Dendritic cell treated with granulocyte-macrophage colony-stimulating factor and Interleukin-4, amounts not matched to agents 40 ng/mL and 50 ng/mL, for 4 days (primary cell): ENCODE measurements around the gene MYOM3.

Experiments used
- H3K27ac Mint-ChIP-seq: one replicate; pipeline ENCODE4 v1.8.0; 2022; ENCODE audit warnings: mild to moderate bottlenecking, mixed read lengths
- H3K27me3 Mint-ChIP-seq: one replicate; pipeline ENCODE4 v1.8.0; 2022; ENCODE audit warnings: mild to moderate bottlenecking, mixed read lengths
- H3K36me3 Mint-ChIP-seq: one replicate; pipeline ENCODE4 v1.8.0; 2022; ENCODE audit warnings: low read depth, mixed read lengths
- H3K4me1 Mint-ChIP-seq: one replicate; pipeline ENCODE4 v1.8.0; 2022; ENCODE audit warnings: low read depth, mixed read lengths
- H3K4me3 Mint-ChIP-seq: one replicate; pipeline ENCODE4 v1.8.0; 2022; ENCODE audit warnings: mild to moderate bottlenecking, moderate library complexity, mixed read lengths
- H3K9me3 Mint-ChIP-seq: one replicate; pipeline ENCODE4 v1.8.0; 2022; ENCODE audit warnings: mixed read lengths
- intact Hi-C: fragments of 100-400 bp; cut with micrococcal nuclease; formaldehyde crosslinking; loops from one replicate; pipeline ENCODE4 v1.15.0; 2022

Gene MYOM3

GRCh38 chr1:24111996-24112779, at the start of gene MYOM3:
MYOM3 (minus strand) TSS chr1:24112135; CDS start chr1:24108636, 3,499 bp downstream.
- H3K27me3 Mint-ChIP-seq = peaks cover 34% of the 10 kb centered on the region
- intact Hi-C loops = no loop called here
- no peak within 1 kb of the TSS for H3K4me3 Mint-ChIP-seq
- H3K27ac Mint-ChIP-seq = no peak within 1 kb of the TSS
- no peaks in the 10 kb centered on the region for H3K9me3 Mint-ChIP-seq
- H3K4me1 Mint-ChIP-seq = peaks cover 9% of the 10 kb centered on the region
- no peaks in the 10 kb centered on the region for H3K36me3 Mint-ChIP-seq

- Mint-ChIP-seq H3K4me1 (peaks cover 6% of the 10 kb centered on the region), H3K27me3 (peaks cover 22% of the 10 kb centered on the region), H3K9me3 (no peaks in the 10 kb centered on the region), H3K36me3 (no peaks in the 10 kb centered on the region), H3K4me3 (no peak overlapping the region), H3K27ac (no peak overlapping the region)
- intact Hi-C loops = no loop called here
Measured at GRCh38 chr1:24161270-24161669, 49.3 kb upstream of the MYOM3 start.

DNA sequence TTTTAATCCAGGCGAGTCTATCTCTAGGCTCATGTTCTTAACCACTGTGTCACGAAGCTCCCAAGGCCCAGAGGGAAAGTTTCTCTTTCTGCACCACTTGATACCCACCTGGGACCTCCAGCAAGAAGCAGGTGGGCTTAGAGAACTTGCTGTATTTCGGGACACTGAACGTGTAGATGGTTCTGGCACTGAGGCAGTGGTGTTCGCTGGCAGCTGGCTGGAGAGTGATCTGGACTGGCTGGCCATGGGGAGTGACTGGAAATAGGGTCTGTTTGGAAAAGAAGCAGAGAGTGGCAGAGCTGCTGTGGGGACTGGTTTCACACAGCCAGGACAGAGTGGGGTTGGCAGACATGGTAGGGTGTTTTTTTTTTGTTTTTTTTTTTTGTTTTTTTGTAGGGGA, 47.4 kb upstream of the MYOM3 start:
- peaks cover 6% of the 10 kb centered on the region for H3K4me1 Mint-ChIP-seq
- H3K9me3 Mint-ChIP-seq = no peaks in the 10 kb centered on the region
- H3K4me3 Mint-ChIP-seq = no peak overlapping the region
- no peak overlapping the region for H3K27ac Mint-ChIP-seq
- intact Hi-C loops = no loop called here
- peaks cover 15% of the 10 kb centered on the region for H3K27me3 Mint-ChIP-seq
- no peaks in the 10 kb centered on the region for H3K36me3 Mint-ChIP-seq

DNA sequence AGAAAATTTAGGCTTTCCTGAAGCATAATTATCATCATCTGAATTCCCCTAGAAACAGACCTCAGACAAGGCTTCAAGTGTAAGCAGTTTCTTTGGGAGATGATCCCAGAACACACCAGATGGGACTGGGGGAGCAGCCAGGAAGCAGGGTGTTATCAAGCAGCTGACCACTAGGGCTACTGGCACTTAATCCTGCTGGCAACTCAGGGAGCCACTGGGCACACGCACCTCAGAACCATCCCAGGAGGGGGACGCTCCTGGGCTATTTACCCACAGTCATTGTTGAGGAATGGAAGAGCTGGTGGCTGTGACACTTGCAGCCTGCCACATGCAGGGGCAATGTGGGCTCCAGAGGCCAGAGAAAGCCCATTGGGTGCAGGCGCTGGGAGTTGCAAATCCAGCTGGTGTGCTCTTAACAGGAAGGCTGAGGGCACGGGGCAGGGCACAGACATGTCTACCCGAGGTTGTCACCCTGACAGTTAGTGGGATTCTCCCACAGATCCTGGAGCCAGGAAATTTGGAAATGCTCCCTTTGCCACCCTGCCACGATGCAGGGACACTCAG, 46.1 kb upstream of the MYOM3 start:
- no peaks in the 10 kb centered on the region for H3K36me3 Mint-ChIP-seq
- peaks cover 21% of the 10 kb centered on the region for H3K27me3 Mint-ChIP-seq
- intact Hi-C loops = no loop called here
- H3K9me3 Mint-ChIP-seq = no peaks in the 10 kb centered on the region
- no peak overlapping the region for H3K27ac Mint-ChIP-seq
- no peak overlapping the region for H3K4me3 Mint-ChIP-seq
- peaks cover 6% of the 10 kb centered on the region for H3K4me1 Mint-ChIP-seq

DNA sequence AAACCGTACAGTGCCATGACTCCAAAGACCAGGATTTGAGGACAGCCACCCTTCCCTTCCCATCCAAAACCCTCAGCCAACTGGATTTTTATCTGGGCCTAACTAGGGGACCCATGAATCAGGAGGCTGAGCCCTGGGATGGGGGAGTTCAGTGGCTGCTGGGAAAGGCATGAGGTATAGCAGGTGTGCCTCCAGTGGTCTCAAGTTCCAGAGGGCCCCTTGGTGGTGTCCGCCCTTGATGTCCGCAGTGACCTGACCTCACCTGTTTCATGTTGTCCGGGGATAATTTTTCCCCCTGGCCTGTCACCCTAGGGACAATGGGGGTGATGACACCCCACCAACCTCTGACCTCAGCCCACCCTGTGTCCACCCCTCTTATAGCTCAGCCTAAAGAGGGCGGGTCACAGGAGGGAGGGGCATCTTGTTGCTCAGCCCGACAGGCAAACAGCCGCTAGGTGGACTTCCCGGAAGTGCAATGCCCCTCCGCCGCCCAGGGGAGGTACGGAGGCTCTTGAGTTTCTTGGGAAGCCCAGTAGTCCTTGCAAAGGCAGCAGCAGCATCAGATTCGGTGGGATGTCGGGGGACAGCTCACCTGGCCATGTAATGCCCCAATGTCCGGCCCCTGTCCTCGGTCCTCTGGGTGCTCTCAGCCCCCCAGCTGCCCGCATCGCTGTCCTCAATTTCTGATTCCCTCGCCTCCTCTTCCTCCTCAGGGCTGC, 44.8 kb upstream of the MYOM3 start:
- no peak overlapping the region for H3K4me3 Mint-ChIP-seq
- intact Hi-C loops = no loop called here
- H3K27ac Mint-ChIP-seq = no peak overlapping the region
- H3K4me1 Mint-ChIP-seq = no peaks in the 10 kb centered on the region
- peaks cover 27% of the 10 kb centered on the region for H3K27me3 Mint-ChIP-seq
- no peaks in the 10 kb centered on the region for H3K36me3 Mint-ChIP-seq
- H3K9me3 Mint-ChIP-seq = no peaks in the 10 kb centered on the region

- peaks cover 42% of the 10 kb centered on the region for H3K27me3 Mint-ChIP-seq
- no peaks in the 10 kb centered on the region for H3K36me3 Mint-ChIP-seq
- intact Hi-C loops = no loop called here
- H3K4me3 Mint-ChIP-seq = no peak overlapping the region
- H3K9me3 Mint-ChIP-seq = no peaks in the 10 kb centered on the region
- no peak overlapping the region for H3K27ac Mint-ChIP-seq
- H3K4me1 Mint-ChIP-seq = peaks cover 7% of the 10 kb centered on the region
Measured at GRCh38 chr1:24155011-24155782, 43.3 kb upstream of the MYOM3 start.

DNA sequence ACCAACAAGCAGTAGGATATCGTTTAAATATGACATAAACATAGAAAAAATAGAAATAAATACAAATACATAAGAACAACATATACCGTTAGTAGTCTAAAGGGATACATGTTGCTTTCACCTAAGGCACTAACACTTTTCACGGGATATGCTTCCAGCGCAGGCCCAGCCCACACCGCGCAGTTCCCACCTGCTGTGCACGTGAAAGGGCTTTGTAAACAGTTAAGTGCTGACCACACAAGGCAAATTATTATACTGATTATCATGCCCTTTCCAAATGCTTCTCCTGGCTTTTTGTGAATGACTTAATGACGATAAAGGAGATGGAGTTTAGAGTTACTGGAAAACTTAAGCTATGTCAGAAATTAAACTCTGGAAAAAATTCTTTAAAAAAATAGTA, 42.3 kb upstream of the MYOM3 start:
- Mint-ChIP-seq H3K4me1 (peaks cover 11% of the 10 kb centered on the region), H3K36me3 (no peaks in the 10 kb centered on the region), H3K9me3 (no peaks in the 10 kb centered on the region), H3K27ac (no peak overlapping the region), H3K27me3 (peaks cover 42% of the 10 kb centered on the region), H3K4me3 (no peak overlapping the region)
- intact Hi-C loops = no loop called here

DNA sequence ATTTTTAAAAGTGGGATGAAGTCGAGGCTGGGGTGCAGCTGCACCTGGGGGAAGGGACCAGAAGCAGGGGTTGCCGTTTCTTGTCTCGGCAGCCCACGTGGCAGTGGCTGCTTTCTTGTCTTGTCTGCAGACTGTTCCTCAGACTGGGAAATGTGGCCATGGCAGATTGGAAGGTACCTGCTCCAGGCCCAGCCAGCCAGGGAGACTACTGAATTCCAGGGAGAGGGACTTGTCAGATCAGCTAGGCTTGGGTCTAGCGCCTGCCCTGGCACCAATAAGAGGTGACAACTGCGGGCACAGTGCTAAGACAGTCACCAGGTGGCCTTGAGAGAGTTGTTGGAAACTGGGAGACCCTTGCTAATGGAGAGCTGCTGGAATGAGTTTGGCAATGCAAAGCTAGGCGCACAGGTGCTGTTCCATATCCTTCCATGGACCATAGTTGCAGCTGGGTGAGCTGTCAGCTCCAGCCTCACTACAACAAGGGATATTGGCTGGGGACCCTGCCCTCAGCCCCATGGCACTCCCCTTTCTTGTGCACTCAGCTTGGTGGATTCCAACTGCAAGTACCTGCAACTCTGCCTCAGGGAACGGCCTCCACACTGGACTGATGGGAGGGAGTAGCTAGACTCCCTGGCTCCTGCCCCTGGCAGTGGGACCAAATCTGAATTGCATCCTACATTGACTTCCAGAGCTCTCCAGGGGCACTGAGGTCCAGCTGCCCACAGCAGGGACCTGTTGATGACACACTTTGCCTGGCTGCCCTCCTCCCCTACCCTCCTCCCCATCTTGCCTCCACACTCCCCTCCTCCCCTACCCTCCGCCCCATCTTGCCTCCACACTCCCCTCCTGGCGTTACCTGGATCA, 40.9 kb upstream of the MYOM3 start:
- intact Hi-C loops = no loop called here
- Mint-ChIP-seq H3K27me3 (peaks cover 48% of the 10 kb centered on the region), H3K4me1 (peaks cover 11% of the 10 kb centered on the region)

DNA sequence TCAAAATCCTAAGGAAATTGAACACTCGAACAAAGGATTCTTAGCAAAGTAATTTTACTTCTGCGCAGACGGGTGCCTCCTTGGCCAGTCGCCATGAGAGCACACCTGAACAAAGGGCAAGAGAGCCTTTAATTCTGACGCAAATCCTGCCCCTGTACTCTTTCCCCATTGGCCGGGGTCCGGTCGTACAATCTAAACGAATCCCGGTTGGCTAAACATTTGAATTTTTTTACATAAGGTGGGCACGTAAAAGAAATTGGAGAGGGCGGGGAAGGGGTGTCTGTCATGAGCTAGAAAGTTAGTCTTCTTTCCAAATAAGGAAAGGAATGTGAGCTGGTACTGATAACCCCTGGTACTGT, 39.2 kb upstream of the MYOM3 start:
- Mint-ChIP-seq H3K27me3 (peaks cover 50% of the 10 kb centered on the region), H3K4me1 (peaks cover 11% of the 10 kb centered on the region), H3K9me3 (no peaks in the 10 kb centered on the region), H3K4me3 (no peak overlapping the region), H3K36me3 (no peaks in the 10 kb centered on the region), H3K27ac (no peak overlapping the region)
- intact Hi-C loops = no loop called here

More for the DNA sequence above, 40.9 kb upstream of the MYOM3 start:
- no peaks in the 10 kb centered on the region for H3K9me3 Mint-ChIP-seq
- H3K27ac Mint-ChIP-seq = no peak overlapping the region
- no peak overlapping the region for H3K4me3 Mint-ChIP-seq
- H3K36me3 Mint-ChIP-seq = no peaks in the 10 kb centered on the region

DNA sequence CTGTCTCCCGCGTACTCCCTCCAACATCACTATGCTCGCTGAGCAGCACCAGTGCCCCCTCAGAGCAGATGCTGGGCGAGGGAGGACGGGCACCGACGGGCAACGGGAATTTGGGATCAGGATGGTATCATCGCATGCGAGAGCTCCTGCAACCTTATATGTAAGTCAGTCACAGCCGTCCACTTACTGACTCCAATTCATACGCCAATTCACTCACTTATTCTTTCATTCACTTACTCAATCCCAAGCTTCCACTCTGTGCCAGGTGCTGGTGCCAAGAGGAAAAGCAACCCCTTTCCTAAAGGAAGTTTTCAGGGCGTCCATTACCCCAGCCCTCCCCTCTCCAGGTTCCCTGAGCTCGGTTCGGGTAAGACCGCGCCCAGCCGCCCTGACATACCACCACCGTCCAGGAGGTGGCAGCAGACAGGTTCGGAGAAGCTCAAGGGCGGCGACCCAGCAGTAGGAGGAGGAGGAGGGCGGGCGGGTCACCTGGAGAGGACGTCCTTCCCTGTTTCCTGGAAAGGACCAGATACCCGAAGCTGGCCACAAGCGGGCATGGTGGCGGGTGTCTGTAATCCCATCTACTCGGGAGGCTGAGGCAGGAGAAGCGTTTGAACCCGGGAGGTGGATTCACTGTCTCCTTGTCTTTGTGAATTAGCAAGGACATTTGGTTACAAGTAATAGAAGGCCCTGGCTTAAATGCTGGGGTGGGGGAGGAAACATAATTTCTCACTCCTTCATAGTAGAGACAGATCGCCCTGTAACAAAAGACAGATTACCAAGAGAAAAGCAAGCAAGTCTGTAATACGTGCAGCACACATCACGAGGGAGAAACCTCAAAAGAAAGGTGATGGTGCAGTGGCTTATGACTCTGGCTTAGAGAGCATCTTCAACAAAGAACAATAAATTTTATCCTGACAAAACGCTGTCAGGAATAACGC, 38.6 kb upstream of the MYOM3 start:
- Mint-ChIP-seq H3K4me3 (no peak overlapping the region), H3K27me3 (peaks cover 50% of the 10 kb centered on the region), H3K4me1 (peaks cover 11% of the 10 kb centered on the region), H3K36me3 (no peaks in the 10 kb centered on the region), H3K27ac (no peak overlapping the region), H3K9me3 (no peaks in the 10 kb centered on the region)
- intact Hi-C loops = loop anchor here (1.0 kb wide), 1 partner anchor 241 kb away; no protein-coding TSS in a partner anchor

DNA sequence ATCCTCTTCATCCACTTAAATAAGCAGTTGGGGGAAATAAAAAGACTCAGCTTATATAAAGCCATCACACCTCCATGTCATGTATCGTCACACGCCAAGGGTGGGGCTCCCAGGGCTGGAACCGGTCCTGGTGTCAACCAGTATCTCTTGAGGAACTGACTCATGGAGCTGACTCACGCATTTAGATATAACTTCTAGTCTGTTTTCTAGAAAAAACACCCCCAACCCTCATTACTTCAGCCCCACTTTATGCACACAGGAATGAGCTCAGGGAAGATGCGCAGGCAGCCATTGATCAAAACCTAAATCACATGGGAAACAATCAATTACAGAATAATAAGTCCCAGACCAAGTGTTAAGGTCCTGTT, 37.9 kb upstream of the MYOM3 start:
- Mint-ChIP-seq H3K36me3 (no peaks in the 10 kb centered on the region), H3K27ac (no peak overlapping the region), H3K4me3 (no peak overlapping the region), H3K4me1 (peaks cover 11% of the 10 kb centered on the region), H3K27me3 (peaks cover 51% of the 10 kb centered on the region), H3K9me3 (no peaks in the 10 kb centered on the region)
- intact Hi-C loops = loop anchor here (1.0 kb wide), 1 partner anchor 241 kb away; no protein-coding TSS in a partner anchor

DNA sequence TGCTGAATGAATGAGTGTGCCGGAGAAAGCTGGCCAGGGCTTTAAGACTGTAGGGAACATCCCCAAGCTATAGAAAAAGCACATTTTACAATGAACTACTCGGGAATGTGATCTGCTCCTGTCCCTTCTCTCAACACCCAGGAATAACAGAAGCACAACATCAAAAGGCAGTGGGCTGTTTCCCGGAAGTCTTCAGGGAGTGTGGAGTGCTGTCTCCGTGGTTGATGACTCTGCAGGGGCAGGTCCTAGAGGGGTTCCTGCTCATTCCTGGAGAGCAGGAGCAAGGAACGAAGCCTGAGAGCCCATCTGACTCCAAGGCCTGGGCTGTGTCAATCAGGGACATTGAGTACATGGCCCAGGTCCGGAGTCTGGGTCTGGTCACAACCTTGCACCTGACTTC, 35.9 kb upstream of the MYOM3 start:
- Mint-ChIP-seq H3K36me3 (no peaks in the 10 kb centered on the region), H3K4me3 (no peak overlapping the region), H3K27me3 (peaks cover 54% of the 10 kb centered on the region), H3K4me1 (peaks cover 11% of the 10 kb centered on the region), H3K9me3 (no peaks in the 10 kb centered on the region), H3K27ac (no peak overlapping the region)
- intact Hi-C loops = no loop called here
